Right ventricle myocardium inferior (tissue), 1 donor: Measurements from ENCODE around the gene KRTAP1-4. TPM values are rescaled to one million over a fixed set of nuclear protein-coding genes. Genes with fewer than 3 reads are reported as not detected.

ENCODE experiments used
- ATAC-seq: fragments of 200-7000 bp; cut with Tn5 transposase; one replicate; pipeline ENCODE4 v1.9.1; 2020; ENCODE audit warnings: mild to moderate bottlenecking, moderate library complexity
- DNase-seq: peaks from one replicate; pipeline ENCODE4 v3.0.0; 2021; ENCODE audit errors: missing footprints
- intact Hi-C: fragments of 100-400 bp; cut with DNase I; formaldehyde crosslinking; loops from one replicate; pipeline ENCODE4 v1.11.0; 2022
- total RNA-seq: library from RNA; stranded (reverse); fragmentation: NEBNext Ultra II Directional; extraction: Animal tissue kit (Norgen Biotek cat#: 25700); gene quantifications from one replicate; pipeline ENCODE4 v1.2.1, GENCODE V29; 2021
- donor health status: DM: no; HTN: yes; CAD: no; lungs with severe emphysema.

The KRTAP1-4 gene
- total RNA-seq, 1 donor from 2014 or later = not detected

- DNase-seq = no peak
- intact Hi-C loops = no loop called here
- no peak for ATAC-seq
These were observed 49.9 kb downstream of the KRTAP1-4 start for GRCh38 chr17:40980117-40980516.

Other genes with a start within 250 kb of the KRTAP1-4 start
- not detected for gene KRT27, start 247.6 kb downstream of the KRTAP1-4 start, total RNA-seq
- not detected for gene KRT28, start 230.2 kb downstream of the KRTAP1-4 start, total RNA-seq
- gene KRT10, start 207.6 kb downstream of the KRTAP1-4 start, total RNA-seq = 48.0 TPM
- not detected for gene KRT12, start 163.0 kb downstream of the KRTAP1-4 start, total RNA-seq
- gene KRT20, start 145.0 kb downstream of the KRTAP1-4 start, total RNA-seq = not detected
- 0.16 TPM for gene KRT23, start 92.5 kb downstream of the KRTAP1-4 start, total RNA-seq
- gene KRT39, start 63.2 kb downstream of the KRTAP1-4 start, total RNA-seq = not detected
- gene KRT40, start 45.9 kb downstream of the KRTAP1-4 start, total RNA-seq = not detected
- not detected for gene KRTAP3-3, start 36.0 kb downstream of the KRTAP1-4 start, total RNA-seq
- not detected for gene KRTAP3-2, start 30.3 kb downstream of the KRTAP1-4 start, total RNA-seq
- gene KRTAP3-1, start 21.1 kb downstream of the KRTAP1-4 start, total RNA-seq = not detected
- not detected for gene KRTAP1-5, start 3.0 kb downstream of the KRTAP1-4 start, total RNA-seq
- gene KRTAP1-3, start 4.7 kb upstream of the KRTAP1-4 start, total RNA-seq = not detected
- gene KRTAP1-1, start 11.3 kb upstream of the KRTAP1-4 start, total RNA-seq = not detected
- not detected for gene KRTAP2-1, start 17.1 kb upstream of the KRTAP1-4 start, total RNA-seq
- not detected for gene KRTAP2-2, start 25.0 kb upstream of the KRTAP1-4 start, total RNA-seq
- gene KRTAP2-3, start 29.9 kb upstream of the KRTAP1-4 start, total RNA-seq = not detected
- not detected for gene KRTAP2-4, start 35.7 kb upstream of the KRTAP1-4 start, total RNA-seq
- not detected for gene KRTAP4-7, start 54.0 kb upstream of the KRTAP1-4 start, total RNA-seq
- gene KRTAP4-8, start 67.9 kb upstream of the KRTAP1-4 start, total RNA-seq = not detected
- gene KRTAP4-16, start 72.0 kb upstream of the KRTAP1-4 start, total RNA-seq = not detected
- not detected for gene KRTAP4-9, start 75.2 kb upstream of the KRTAP1-4 start, total RNA-seq
- not detected for gene KRTAP4-11, start 88.2 kb upstream of the KRTAP1-4 start, total RNA-seq
- gene KRTAP4-12, start 94.0 kb upstream of the KRTAP1-4 start, total RNA-seq = not detected
- gene KRTAP4-6, start 110.3 kb upstream of the KRTAP1-4 start, total RNA-seq = not detected
- not detected for gene KRTAP4-5, start 119.6 kb upstream of the KRTAP1-4 start, total RNA-seq
- gene KRTAP4-4, start 130.6 kb upstream of the KRTAP1-4 start, total RNA-seq = not detected
- not detected for gene KRTAP4-3, start 138.0 kb upstream of the KRTAP1-4 start, total RNA-seq
- gene KRTAP4-2, start 148.0 kb upstream of the KRTAP1-4 start, total RNA-seq = not detected
- not detected for gene KRTAP4-1, start 154.7 kb upstream of the KRTAP1-4 start, total RNA-seq
- gene KRTAP9-1, start 159.7 kb upstream of the KRTAP1-4 start, total RNA-seq = not detected
- gene KRTAP9-2, start 196.5 kb upstream of the KRTAP1-4 start, total RNA-seq = not detected
- gene KRTAP9-3, start 202.3 kb upstream of the KRTAP1-4 start, total RNA-seq = not detected
- gene KRTAP9-8, start 207.8 kb upstream of the KRTAP1-4 start, total RNA-seq = not detected
- not detected for gene KRTAP9-4, start 219.5 kb upstream of the KRTAP1-4 start, total RNA-seq
- not detected for gene KRTAP9-9, start 225.2 kb upstream of the KRTAP1-4 start, total RNA-seq
- gene KRTAP9-6, start 235.2 kb upstream of the KRTAP1-4 start, total RNA-seq = not detected
- gene KRTAP9-7, start 245.5 kb upstream of the KRTAP1-4 start, total RNA-seq = not detected